HG02884 (cell line): ENCODE results near the gene PDE11A.
"Not testable (repeated sequence)": the region's sequence is repeated elsewhere in the genome, so short reads cannot be mapped to it uniquely, and the experiment has no call there.

Experiments used
- ATAC-seq: cut with Tn5 transposase; IDR thresholded peaks from one replicate; pipeline ENCODE4 v1.9.1; 2021; ENCODE audit warnings: mild to moderate bottlenecking, moderate library complexity; ENCODE audit not compliant: unreplicated experiment

PDE11A gene

GRCh38 chr2:178009813-178010212, 62.8 kb downstream of the PDE11A start:
- ATAC-seq = no peak

GRCh38 chr2:178008636-178009289, 63.8 kb downstream of the PDE11A start:
- no peak for ATAC-seq

GRCh38 chr2:178006710-178007109, 65.9 kb downstream of the PDE11A start:
- no peak for ATAC-seq

DNA sequence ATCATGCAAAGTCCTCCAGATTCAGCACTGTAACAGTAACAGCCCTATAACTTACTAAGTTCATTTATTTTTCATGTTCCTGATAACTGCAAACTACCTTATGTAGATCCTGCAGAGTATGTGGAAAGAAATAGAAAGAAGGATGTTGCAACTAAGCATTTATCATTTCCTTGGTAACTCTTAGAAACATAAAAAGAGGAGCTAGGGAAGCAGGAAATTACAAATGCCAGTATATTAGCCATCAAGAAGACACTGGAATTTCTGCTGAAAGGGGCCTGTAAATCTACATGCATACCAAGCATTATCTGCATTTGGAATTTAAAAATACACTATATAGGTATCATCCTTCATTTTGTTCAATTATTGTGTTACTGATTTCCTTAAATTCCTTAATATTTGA, 66.8 kb downstream of the PDE11A start:
- no peak for ATAC-seq

DNA sequence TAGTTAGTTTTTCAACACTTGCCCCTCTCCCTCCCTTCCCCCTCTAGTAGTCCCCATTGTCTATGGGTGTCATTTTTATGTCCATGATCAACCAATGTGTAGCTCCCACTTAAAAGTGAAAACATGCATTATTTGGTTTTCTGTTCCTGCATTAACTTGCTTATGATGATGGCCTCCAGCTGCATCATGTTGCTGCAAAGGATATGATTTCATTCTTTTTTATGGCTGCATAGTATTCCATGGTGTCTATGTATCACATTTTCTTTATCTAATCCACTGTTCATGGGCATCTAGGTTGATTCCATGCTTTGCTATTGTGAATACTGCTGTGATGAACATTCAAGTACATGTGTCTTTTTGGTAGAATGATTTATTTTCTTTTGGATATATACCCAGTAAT, 70.5 kb downstream of the PDE11A start:
- ATAC-seq = no peak

DNA sequence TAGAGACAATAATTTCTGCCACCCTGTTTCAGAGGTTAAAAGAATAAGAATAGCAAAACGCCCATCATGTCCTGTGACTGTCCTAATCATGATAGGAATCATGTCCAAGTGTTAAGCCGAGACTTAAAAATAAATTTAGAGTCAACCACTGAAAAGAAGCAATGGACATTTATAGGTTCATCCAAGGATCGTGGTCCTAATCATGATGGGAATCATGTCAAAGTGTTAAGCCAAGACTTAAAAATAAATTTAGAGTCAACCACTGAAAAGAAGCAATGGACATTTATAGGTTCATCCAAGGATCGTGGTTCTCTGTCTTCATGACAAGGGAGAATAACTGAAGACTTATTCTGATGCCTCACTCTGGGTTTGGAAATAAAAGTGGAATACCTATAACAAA, 73.6 kb downstream of the PDE11A start:
- no peak for ATAC-seq

DNA sequence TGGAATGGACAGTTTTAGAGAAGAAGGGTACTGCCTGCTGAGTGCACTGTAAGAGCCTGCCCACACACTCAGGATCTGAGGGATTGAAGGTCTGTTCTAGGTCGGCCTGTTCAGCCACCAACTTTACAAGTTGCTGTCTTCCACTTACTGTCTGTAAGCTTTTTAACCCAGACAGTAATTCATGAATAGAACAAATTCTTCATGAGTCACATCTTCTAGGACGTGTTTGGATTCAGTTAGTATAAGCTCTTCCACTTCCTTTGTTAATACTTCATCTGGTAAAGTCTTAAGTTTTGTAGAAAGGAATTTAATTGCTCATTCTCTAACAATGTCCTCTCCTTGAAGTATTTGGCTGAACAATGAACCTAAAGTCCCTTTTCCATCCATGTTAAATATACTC, 74.6 kb downstream of the PDE11A start:
- no peak for ATAC-seq

DNA sequence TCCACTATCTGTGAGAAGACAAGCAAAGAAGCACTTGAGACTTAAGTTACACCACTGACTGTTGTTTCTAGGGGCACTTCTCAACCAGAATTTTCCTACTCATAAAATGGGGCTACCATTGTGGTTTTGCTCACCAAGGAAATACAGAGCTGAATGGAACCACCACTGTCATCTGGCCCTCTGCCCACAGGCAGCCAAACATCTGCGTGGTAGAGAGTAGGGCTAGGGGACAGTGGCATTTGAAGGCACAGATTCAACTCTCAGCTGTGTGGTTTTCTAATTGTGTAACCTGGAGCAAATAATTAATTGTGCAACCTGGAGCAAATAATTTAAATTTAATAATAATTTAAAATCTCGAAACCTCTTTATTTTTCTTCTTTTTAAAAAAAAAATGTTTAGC, 79.6 kb downstream of the PDE11A start:
- ATAC-seq = no peak

DNA sequence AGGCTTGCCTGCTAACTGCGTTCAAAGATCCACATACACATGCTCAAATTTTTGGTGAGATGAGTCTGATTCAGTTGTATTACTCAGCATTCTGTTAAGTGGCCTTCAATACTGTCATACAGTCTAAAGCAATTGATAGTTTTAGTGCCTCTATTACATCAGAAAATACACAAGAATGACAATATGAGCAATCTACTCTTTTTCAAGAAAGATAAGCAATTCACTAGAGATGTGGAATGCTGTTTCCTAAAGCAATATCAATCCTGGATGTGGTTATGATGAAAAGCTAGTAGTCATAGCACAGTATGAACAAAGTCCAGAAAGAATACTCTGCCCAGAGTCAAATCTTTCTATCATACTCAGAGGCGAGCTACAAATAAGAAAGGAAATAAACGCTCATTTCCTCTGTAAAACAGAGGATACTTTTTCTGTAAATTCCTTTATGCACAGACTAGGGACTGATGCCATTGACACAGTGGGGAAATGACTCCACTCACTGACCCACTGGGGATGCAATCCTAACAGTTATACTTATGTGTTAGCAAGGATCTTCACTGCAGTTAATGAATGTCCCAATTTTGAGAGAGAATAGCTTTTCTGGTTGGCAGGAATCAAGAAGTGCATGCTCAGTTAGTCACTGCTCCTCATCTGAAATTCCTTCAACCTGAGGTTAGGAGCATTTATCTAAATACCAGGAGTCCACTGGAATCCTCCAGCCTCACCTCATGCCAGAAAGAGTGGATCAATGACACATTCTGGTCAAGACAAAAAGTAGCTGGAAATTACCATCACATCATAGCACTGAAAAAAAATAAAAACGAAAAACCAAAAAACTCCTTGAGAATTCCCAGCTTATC, 83.3 kb downstream of the PDE11A start:
- ATAC-seq = no peak

DNA sequence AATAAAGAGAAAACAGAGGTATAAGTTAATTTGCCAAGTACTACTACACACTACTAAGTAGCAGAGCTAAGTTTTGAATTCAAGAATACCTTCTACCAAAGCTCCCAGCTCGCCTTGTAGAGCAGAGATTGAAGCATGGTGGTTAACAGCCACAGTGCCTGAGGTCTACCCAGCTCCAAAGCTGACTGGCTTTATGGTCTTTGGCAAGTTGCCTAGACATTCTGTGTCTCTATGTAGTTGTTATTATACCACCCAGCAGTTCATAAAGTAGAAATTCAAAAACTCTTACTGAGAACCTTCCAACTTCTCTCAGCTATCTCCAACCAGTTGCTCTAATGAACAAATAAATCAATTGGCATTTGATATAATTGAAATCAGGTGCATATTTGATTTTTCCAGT, 87.8 kb downstream of the PDE11A start:
- no peak for ATAC-seq

DNA sequence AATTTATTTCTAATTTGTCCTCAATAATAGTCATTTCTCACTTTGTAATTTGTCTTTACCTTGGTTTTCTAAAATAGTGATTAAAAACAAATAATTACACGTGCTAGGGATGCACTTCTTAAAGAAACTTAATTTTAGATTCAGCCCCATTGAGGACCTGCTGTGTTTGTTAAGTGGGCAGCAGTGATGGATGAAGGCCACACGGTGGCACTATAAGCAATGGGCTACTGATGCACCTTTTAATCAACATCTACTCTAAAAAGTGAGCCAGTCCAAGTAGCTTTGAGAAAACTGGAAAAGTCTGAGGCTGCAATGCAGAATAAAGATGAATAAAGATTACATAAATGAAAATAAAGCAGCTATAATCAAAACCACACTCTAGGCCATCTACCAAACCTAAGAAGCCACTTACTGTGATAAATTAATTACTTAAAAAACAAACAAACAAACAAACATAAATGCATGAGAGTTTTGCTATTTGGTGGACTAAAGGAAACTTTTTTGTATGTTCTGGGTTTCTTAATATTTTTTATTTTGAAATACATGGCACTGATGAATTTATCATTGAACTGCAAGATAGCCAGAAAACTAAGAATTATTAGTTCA, 89.3 kb downstream of the PDE11A start:
- no peak for ATAC-seq

GRCh38 chr2:177972782-177973181, 99.8 kb downstream of the PDE11A start:
- no peak for ATAC-seq

DNA sequence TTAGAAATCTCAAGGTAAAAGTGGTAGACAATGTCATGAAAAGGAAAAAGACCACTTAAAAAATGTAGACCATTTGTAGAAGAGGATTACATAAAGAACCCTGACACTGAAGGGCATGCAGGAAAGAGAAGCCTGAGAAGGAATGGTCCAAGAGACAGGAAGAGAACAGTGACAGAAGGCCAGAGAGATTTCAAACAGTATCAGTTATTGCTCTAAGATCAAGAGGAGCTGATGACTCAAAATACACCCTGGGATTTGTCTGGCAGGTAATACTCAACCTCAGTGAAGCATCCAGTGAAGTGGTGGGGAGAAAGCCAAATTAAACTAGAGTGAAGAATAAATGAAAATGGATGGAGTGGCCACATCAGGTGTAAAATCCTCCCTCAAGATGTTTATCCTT, 100.5 kb downstream of the PDE11A start:
- no peak for ATAC-seq

DNA sequence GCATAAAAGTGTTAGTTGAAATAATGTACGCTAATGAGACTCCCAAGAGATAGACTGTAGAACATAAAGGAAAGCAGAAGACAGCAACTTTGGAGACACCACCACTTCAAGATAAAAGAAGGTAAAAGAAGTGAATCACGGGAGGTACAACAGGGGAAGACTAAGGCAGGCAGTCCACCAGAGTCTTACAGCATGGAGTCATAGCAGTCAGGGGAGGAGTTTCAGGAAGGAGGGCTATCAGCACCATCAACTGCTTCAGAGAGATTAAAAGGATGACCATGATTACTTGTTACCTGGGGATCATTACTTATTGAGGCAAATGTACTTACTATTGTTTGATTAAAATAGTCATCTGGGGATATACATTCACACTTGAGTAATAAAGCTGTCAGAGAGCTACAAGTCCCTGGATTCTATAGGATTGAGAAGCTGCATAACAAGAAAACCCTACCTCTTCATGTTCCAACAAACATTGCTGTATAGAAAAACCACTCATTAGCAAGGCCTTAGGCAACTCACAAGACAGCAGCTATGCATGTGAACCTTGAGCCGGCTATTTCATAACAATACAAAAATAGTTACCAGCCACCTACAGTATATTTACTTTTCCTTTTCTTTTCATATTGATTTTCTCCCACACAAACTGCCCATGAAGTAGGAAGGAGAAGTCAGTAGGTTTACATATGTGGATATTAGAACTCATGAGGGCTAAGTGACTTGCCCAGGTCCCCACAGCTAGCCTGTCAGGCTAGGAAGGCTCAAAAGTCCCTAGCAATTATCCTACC, 101.7 kb downstream of the PDE11A start:
- no peak for ATAC-seq

- ATAC-seq = no peak
Measured at GRCh38 chr2:177964892-177965291, 107.7 kb downstream of the PDE11A start.

GRCh38 chr2:177952151-177952550, 120.4 kb downstream of the PDE11A start:
- ATAC-seq = no peak

DNA sequence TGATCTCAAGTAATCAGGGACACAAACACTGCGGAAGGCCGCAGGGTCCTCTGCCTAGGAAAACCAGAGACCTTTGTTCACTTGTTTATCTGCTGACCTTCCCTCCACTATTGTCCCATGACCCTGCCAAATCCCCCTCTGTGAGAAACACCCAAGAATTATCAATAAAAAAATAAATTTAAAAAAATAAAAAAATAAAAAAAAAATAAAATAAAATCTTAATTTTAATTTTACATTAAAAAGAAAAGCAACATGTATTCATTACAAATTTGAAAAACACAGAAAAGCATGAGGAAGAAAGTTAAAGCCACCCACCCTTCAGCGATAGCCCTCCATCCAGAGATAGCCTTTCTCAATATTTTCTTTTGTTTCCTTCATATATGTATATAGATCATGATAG, 125.0 kb downstream of the PDE11A start:
- not testable (repeated sequence) for ATAC-seq

GRCh38 chr2:177944530-177944929, 128.0 kb downstream of the PDE11A start:
- ATAC-seq = not testable (repeated sequence)

DNA sequence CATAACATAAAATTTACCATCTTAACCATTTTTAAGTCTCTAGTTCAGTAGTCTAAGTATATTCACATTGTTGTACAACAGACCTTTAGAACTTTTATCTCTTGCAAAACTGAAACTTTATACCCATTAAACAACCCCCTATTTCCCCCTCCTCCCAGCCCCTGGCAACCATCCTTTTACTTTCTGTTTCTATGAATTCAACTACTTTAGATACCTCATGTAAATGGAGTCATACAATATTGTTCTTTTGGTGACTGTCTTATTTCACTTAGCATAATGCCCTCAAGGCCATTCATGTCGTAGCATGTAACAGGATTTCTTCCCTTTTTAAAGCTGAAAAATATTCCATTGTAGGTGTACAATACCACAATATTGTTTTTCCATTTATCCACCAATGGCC, 129.8 kb downstream of the PDE11A start:
- no peak for ATAC-seq

GRCh38 chr2:177939211-177939610, 133.4 kb downstream of the PDE11A start:
- ATAC-seq = no peak

DNA sequence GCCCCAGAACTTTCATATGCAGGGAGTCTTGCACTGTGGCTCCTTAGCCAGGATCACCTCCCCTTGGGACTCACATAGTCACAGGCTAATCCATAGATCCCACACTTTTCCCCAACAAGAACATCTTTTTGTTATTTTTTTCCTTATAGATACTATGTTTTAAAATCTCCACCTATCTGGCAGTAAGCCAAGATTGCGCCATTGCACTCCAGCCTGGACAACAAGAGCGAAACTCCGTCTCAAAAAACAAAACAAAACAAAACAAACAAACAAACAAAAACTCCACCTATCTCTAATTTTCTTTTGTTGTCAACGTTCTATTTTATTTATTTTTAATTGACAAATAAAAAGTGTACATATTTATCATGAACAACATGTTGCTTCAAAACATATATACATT, 141.7 kb downstream of the PDE11A start:
- ATAC-seq = no peak
